Epidermal melanocyte (primary cell): Measurements from ENCODE around the gene CD58.

Source experiments
- DNase-seq: peaks from one replicate; pipeline ENCODE4 v3.0.0; 2011; ENCODE audit warnings: low spot score; ENCODE audit not compliant: insufficient read length

The CD58 gene

GRCh38 chr1:116474921-116475849 lies 95.6 kb downstream of the CD58 start:
- no peak for DNase-seq

- no peak for DNase-seq
Observed at GRCh38 chr1:116472431-116472961, 98.3 kb downstream of the CD58 start.

- DNase-seq, result no peak
Observed at GRCh38 chr1:116471241-116471640, 99.6 kb downstream of the CD58 start.

GRCh38 chr1:116470671-116471070 lies 100.2 kb downstream of the CD58 start:
- no peak for DNase-seq

- DNase-seq, result no peak
Observed at GRCh38 chr1:116466810-116467557, 103.8 kb downstream of the CD58 start.

GRCh38 chr1:116465845-116466685 lies 104.8 kb downstream of the CD58 start:
- DNase-seq, result no peak

- no peak for DNase-seq
Observed at GRCh38 chr1:116465477-116465844, 105.4 kb downstream of the CD58 start.
